HEK293 (cell line): ENCODE results near the gene CIPC.
A peak's percentile ranks its signal among the peaks of the same experiment; 100 is the strongest.

Experiments
- CTCF ChIA-PET: fragments of 350-600 bp; formaldehyde crosslinking; extraction: SDS; loops from one replicate; lab custom pipeline; 2021; ENCODE audit warnings: antibody characterized with exemption; lab: Yijun Ruan, JAX
- POLR2A ChIA-PET: fragments of 300-600 bp; formaldehyde crosslinking; extraction: SDS; loops from one replicate; lab custom pipeline; 2020; ENCODE audit warnings: antibody characterized with exemption, inconsistent platforms; lab: Yijun Ruan, JAX
- H3K27ac ChIP-seq: fragments of 200-500 bp; sonication (Bioruptor generic); 2 replicates; pipeline ENCODE4 v1.5.1; 2014; ENCODE audit warnings: low read depth, low read length, control low read depth, inconsistent platforms; ENCODE audit errors: extremely low read depth
- H3K36me3 ChIP-seq, 2 experiments: fragments of 200-500 bp in 1 of 2; sonication (Bioruptor generic) in 1 of 2; 1 replicate in 1 of 2; 2 replicates in 1 of 2; pipeline ENCODE4 v1.5.1; 2014 to 2017; ENCODE audit warnings: inconsistent platforms in 2 of 2, low read length in 2 of 2; ENCODE audit not compliant: control insufficient read depth in 2 of 2, insufficient read depth in 1 of 2
- H3K4me1 ChIP-seq: fragments of 200-500 bp; sonication (Bioruptor generic); 2 replicates; pipeline ENCODE4 v1.5.1; 2014; ENCODE audit warnings: mild to moderate bottlenecking, low read length, inconsistent platforms; ENCODE audit not compliant: control insufficient read depth, insufficient read depth
- H3K4me3 ChIP-seq: 2 replicates; pipeline ENCODE4 v1.5.1; 2011; ENCODE audit warnings: low read depth, mild to moderate bottlenecking, control low read depth, low read length, moderate library complexity
- H3K9me3 ChIP-seq: fragments of 200-500 bp; sonication (Bioruptor generic); 2 replicates; pipeline ENCODE4 v1.5.1; 2014; ENCODE audit warnings: low read depth, low read length, inconsistent platforms; ENCODE audit not compliant: control insufficient read depth, insufficient read depth
- BCL11B ChIP-seq: fragments of 450-650 bp; formaldehyde crosslinking; IDR thresholded peaks from 2 replicates; pipeline ENCODE4 v1.5.1; 2016; ENCODE audit warnings: low read depth, missing biosample characterization, missing genetic modification characterization
- EGR2 ChIP-seq: fragments of 450-650 bp; formaldehyde crosslinking; IDR thresholded peaks from 2 replicates; pipeline ENCODE4 v1.5.1; 2016; ENCODE audit warnings: low read depth, missing biosample characterization, missing genetic modification characterization
- GFI1B ChIP-seq: fragments of 450-650 bp; formaldehyde crosslinking; IDR thresholded peaks from 2 replicates; pipeline ENCODE4 v1.5.1; 2016; ENCODE audit warnings: missing biosample characterization, missing genetic modification characterization
- MZF1 ChIP-seq: fragments of 450-650 bp; formaldehyde crosslinking; IDR thresholded peaks from 2 replicates; pipeline ENCODE4 v1.5.1; 2017; ENCODE audit warnings: missing biosample characterization, missing genetic modification characterization, borderline replicate concordance
- SCRT1 ChIP-seq: fragments of 450-650 bp; formaldehyde crosslinking; IDR thresholded peaks from 2 replicates; pipeline ENCODE4 v1.5.1; 2016; ENCODE audit warnings: missing biosample characterization, missing genetic modification characterization, borderline replicate concordance
- SETDB1 ChIP-seq: IDR thresholded peaks from one replicate; pipeline ENCODE4 v1.6.1; 2017; ENCODE audit warnings: mild to moderate bottlenecking, low read length, moderate library complexity, mixed read lengths; ENCODE audit not compliant: insufficient read length
- ZFHX2 ChIP-seq: fragments of 450-650 bp; formaldehyde crosslinking; conservative IDR thresholded peaks from 2 replicates; pipeline ENCODE4 v1.5.1; 2016; ENCODE audit warnings: missing biosample characterization, missing genetic modification characterization
- ZFP41 ChIP-seq: fragments of 450-650 bp; formaldehyde crosslinking; IDR thresholded peaks from 2 replicates; pipeline ENCODE4 v1.5.1; 2016; ENCODE audit warnings: missing biosample characterization, missing genetic modification characterization, borderline replicate concordance
- ZNF155 ChIP-seq: fragments of 450-650 bp; formaldehyde crosslinking; IDR thresholded peaks from 2 replicates; pipeline ENCODE4 v1.5.1; 2016; ENCODE audit warnings: missing biosample characterization, missing genetic modification characterization
- ZNF621 ChIP-seq: fragments of 450-650 bp; formaldehyde crosslinking; IDR thresholded peaks from 2 replicates; pipeline ENCODE4 v1.5.1; 2017; ENCODE audit warnings: missing biosample characterization, missing genetic modification characterization
- ZNF664 ChIP-seq: fragments of 450-650 bp; formaldehyde crosslinking; IDR thresholded peaks from 2 replicates; pipeline ENCODE4 v1.5.1; 2016; ENCODE audit warnings: missing biosample characterization, missing genetic modification characterization
- ZNF76 ChIP-seq: fragments of 450-650 bp; formaldehyde crosslinking; IDR thresholded peaks from 2 replicates; pipeline ENCODE4; 2016; ENCODE audit warnings: low read depth, missing biosample characterization, missing genetic modification characterization, borderline replicate concordance
- ZSCAN23 ChIP-seq: fragments of 450-650 bp; formaldehyde crosslinking; IDR thresholded peaks from 2 replicates; pipeline ENCODE4 v1.5.1; 2016; ENCODE audit warnings: missing biosample characterization, missing genetic modification characterization
- ZSCAN30 ChIP-seq: fragments of 450-650 bp; IDR thresholded peaks from 2 replicates; pipeline ENCODE4 v1.5.1; 2018; ENCODE audit warnings: missing biosample characterization, mild to moderate bottlenecking, missing genetic modification characterization, moderate library complexity
- TF ChIP-seq, protein P1 (sequence below): sonication (generic); formaldehyde crosslinking; IDR thresholded peaks from 2 replicates; pipeline ENCODE4 v1.8.1; 2022; ENCODE audit warnings: mild to moderate bottlenecking, moderate library complexity, missing genetic modification reagents
- TF ChIP-seq, protein P2 (sequence below): fragments of 450-650 bp; formaldehyde crosslinking; IDR thresholded peaks from 2 replicates; pipeline ENCODE4 v1.5.1; 2016; ENCODE audit warnings: missing biosample characterization, missing genetic modification characterization
- TF ChIP-seq, protein P3 (sequence below): fragments of 450-650 bp; formaldehyde crosslinking; IDR thresholded peaks from 2 replicates; pipeline ENCODE4 v1.5.1; 2017; ENCODE audit warnings: missing biosample characterization, mild to moderate bottlenecking, missing genetic modification characterization, moderate library complexity
- TF ChIP-seq, protein P4 (sequence below): fragments of 450-650 bp; formaldehyde crosslinking; IDR thresholded peaks from 2 replicates; pipeline ENCODE4 v1.5.1; 2017; ENCODE audit warnings: missing biosample characterization, missing genetic modification characterization
- TF ChIP-seq, protein P5 (sequence below): fragments of 450-650 bp; formaldehyde crosslinking; optimal IDR thresholded peaks from 2 replicates; pipeline ENCODE3; 2016; ENCODE audit warnings: missing biosample characterization, mild to moderate bottlenecking, missing genetic modification characterization

CIPC gene

DNA sequence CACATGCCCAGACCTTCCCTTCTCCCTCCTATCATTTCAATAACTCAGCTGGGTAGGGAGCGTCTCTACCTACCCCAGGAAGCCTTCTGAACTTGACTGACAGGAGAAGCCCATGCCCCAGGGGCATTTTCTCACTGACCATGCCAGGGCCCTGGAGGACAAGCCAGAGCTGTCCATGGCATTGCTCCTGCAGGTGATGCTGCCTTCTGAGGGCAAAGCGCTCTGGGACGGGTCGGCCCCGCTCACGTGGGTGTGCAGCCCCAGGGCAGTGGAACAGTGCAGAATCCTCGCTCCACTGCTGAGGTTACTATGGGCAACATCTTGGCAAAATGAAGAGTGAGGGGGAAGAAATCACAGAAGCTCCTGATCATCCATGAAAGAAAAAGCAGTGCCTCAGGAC lies 28.5 kb upstream of the CIPC start (continued):
- TF ChIP-seq SETDB1: no peak
- TF ChIP-seq, all 188 proteins: peak for 0

DNA sequence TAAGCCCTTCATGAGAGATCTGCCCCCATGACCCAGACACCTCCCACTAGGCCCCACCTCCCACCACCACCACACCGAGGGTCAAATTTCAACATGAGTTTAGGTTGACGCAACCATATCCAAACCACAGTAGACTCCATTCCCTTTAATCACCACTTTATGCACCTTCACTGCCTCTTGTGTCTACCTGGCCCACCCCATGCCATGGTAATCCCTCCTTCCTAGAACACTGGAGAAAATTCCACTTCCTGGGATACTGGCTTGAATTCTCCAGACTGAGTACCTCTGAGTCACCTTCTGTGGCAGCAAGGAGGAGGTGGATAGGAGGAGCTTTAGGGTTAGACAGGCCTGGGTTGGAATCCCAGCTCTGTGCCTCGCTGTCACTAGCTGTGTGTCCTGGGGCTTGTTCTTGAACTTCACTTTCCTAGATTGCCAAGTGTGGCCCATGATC lies 26.1 kb upstream of the CIPC start:
- peaks cover 5% of the 10 kb centered on the region; the same call in 1 of the 2 replicates for H3K4me1 ChIP-seq
- no peak overlapping the region for H3K4me3 ChIP-seq
- H3K27ac ChIP-seq: no peak overlapping the region
- POLR2A ChIA-PET: no interaction called here
- TF ChIP-seq BCL11B (no peak), EGR2 (tag by site-specific recombination) (peak; percentile 52), ZFHX2 (tag by site-specific recombination) (peak; percentile 61; the same call in 1 of the 2 replicates)
- TF ChIP-seq, protein P1, sequence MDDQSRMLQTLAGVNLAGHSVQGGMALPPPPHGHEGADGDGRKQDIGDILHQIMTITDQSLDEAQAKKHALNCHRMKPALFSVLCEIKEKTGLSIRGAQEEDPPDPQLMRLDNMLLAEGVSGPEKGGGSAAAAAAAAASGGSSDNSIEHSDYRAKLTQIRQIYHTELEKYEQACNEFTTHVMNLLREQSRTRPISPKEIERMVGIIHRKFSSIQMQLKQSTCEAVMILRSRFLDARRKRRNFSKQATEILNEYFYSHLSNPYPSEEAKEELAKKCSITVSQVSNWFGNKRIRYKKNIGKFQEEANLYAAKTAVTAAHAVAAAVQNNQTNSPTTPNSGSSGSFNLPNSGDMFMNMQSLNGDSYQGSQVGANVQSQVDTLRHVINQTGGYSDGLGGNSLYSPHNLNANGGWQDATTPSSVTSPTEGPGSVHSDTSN (CRISPR knock-in tag): no peak
- TF ChIP-seq, protein P2, sequence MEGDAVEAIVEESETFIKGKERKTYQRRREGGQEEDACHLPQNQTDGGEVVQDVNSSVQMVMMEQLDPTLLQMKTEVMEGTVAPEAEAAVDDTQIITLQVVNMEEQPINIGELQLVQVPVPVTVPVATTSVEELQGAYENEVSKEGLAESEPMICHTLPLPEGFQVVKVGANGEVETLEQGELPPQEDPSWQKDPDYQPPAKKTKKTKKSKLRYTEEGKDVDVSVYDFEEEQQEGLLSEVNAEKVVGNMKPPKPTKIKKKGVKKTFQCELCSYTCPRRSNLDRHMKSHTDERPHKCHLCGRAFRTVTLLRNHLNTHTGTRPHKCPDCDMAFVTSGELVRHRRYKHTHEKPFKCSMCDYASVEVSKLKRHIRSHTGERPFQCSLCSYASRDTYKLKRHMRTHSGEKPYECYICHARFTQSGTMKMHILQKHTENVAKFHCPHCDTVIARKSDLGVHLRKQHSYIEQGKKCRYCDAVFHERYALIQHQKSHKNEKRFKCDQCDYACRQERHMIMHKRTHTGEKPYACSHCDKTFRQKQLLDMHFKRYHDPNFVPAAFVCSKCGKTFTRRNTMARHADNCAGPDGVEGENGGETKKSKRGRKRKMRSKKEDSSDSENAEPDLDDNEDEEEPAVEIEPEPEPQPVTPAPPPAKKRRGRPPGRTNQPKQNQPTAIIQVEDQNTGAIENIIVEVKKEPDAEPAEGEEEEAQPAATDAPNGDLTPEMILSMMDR (tag by site-specific recombination): no peak
- no peaks in the 10 kb centered on the region for H3K9me3 ChIP-seq
- no peaks in the 10 kb centered on the region for H3K36me3 ChIP-seq
- CTCF ChIA-PET: interaction anchor here (0.6 to 16.9 kb wide), 10 partner anchors 17 to 225 kb away, joined by 3 to 461 read pairs (median 9); no protein-coding TSS in a partner anchor

DNA sequence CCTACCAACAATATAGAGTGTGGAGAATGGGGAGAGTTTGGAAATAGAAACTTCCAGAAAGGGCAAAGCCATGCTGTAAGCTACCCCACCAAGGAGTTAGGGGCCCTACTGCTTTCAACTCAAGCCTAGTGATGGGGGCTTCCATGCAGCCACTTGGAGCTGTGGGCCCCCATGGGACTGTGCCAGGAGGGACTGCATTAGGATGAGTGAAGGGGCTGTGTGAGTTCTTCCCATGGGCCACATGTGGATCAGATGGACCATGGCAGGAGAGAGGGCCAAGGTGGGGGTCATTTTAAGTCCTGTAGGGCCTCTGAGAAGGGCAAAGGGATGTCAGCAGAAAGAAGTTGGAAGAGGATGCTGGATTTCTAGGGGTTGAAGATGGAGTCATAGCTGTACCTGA lies 23.1 kb upstream of the CIPC start:
- CTCF ChIA-PET: interaction anchor here (0.6 to 16.9 kb wide), 3 partner anchors 9 to 204 kb away, joined by 3 to 461 read pairs (median 3); no protein-coding TSS in a partner anchor
- POLR2A ChIA-PET: interaction anchor here (0.6 kb wide), 1 partner anchor 16 kb away, joined by 3 read pairs; no protein-coding TSS in a partner anchor

DNA sequence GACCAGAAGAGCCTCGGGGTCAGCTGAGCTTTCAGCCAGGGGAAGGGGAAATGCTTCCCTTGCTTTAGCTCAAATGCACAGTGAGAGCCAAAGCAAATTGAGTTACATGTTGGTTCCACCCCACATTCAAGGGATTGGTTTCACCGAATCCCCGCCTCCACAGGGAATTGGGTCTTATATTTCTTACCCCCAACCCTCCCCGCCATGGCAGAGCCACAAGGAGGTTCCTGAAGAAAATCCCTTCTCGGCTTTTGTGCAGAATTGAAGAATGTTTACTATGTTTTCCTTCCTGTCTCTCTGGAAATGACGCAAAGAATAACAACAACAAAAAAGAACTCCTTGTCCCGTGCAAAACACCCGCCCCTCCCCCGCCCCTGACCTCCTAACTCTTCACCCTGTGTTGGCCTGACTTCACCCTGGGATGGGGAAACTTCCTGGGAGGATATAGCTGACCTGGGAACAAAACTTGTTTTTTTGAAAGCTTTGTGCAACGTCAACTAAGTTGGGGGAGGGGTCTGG lies 21.9 kb upstream of the CIPC start:
- Histone ChIP-seq H3K4me3 (no peak overlapping the region), H3K4me1 (peaks cover 5% of the 10 kb centered on the region; the same call in 1 of the 2 replicates), H3K36me3 (no peaks in the 10 kb centered on the region), H3K27ac (no peak overlapping the region), H3K9me3 (no peaks in the 10 kb centered on the region)
- CTCF ChIA-PET: interaction anchor here (1.3 to 16.9 kb wide), 3 partner anchors 10 to 205 kb away, joined by 5 to 461 read pairs (median 6); no protein-coding TSS in a partner anchor
- no peak for TF ChIP-seq ZNF621
- TF ChIP-seq ZSCAN23: no peak
- no peak for TF ChIP-seq BCL11B
- no peak for TF ChIP-seq ZSCAN30 (tag by site-specific recombination)
- TF ChIP-seq GFI1B (tag by site-specific recombination): no peak
- no peak for TF ChIP-seq MZF1 (tag by site-specific recombination)
- TF ChIP-seq ZNF664 (tag by site-specific recombination): no peak
- TF ChIP-seq, protein P3, sequence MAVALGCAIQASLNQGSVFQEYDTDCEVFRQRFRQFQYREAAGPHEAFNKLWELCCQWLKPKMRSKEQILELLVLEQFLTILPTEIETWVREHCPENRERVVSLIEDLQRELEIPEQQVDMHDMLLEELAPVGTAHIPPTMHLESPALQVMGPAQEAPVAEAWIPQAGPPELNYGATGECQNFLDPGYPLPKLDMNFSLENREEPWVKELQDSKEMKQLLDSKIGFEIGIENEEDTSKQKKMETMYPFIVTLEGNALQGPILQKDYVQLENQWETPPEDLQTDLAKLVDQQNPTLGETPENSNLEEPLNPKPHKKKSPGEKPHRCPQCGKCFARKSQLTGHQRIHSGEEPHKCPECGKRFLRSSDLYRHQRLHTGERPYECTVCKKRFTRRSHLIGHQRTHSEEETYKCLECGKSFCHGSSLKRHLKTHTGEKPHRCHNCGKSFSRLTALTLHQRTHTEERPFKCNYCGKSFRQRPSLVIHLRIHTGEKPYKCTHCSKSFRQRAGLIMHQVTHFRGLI (tag by site-specific recombination): no peak
- TF ChIP-seq ZFP41: no peak
- TF ChIP-seq, protein P4, sequence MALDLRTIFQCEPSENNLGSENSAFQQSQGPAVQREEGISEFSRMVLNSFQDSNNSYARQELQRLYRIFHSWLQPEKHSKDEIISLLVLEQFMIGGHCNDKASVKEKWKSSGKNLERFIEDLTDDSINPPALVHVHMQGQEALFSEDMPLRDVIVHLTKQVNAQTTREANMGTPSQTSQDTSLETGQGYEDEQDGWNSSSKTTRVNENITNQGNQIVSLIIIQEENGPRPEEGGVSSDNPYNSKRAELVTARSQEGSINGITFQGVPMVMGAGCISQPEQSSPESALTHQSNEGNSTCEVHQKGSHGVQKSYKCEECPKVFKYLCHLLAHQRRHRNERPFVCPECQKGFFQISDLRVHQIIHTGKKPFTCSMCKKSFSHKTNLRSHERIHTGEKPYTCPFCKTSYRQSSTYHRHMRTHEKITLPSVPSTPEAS (tag by site-specific recombination): no peak
- no peak for TF ChIP-seq SCRT1 (tag by site-specific recombination)
- POLR2A ChIA-PET: no interaction called here

More for the DNA sequence above, 23.1 kb upstream of the CIPC start:
- no peaks in the 10 kb centered on the region for H3K9me3 ChIP-seq
- peaks cover 5% of the 10 kb centered on the region; the same call in 1 of the 2 replicates for H3K4me1 ChIP-seq
- TF ChIP-seq, protein P5, sequence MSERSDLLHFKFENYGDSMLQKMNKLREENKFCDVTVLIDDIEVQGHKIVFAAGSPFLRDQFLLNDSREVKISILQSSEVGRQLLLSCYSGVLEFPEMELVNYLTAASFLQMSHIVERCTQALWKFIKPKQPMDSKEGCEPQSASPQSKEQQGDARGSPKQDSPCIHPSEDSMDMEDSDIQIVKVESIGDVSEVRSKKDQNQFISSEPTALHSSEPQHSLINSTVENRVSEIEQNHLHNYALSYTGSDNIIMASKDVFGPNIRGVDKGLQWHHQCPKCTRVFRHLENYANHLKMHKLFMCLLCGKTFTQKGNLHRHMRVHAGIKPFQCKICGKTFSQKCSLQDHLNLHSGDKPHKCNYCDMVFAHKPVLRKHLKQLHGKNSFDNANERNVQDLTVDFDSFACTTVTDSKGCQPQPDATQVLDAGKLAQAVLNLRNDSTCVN (tag by site-specific recombination): no peak
- TF ChIP-seq ZNF76 (tag by site-specific recombination) (no peak), ZNF155 (tag by site-specific recombination) (no peak)
- no peak overlapping the region for H3K4me3 ChIP-seq
- no peaks in the 10 kb centered on the region for H3K36me3 ChIP-seq
- H3K27ac ChIP-seq: no peak overlapping the region
